Activated CD8-positive, alpha-beta memory T cell treated with anti-CD3 and anti-CD28 coated beads, Interleukin-2, amount 50 U/mL, for 1 hour (primary cell): ENCODE results near the gene MACROD1.

Experiments used
- DNase-seq: peaks from one replicate; pipeline ENCODE4 v3.0.0-alpha.2; 2020; ENCODE audit errors: extremely low read depth

The MACROD1 gene

DNA sequence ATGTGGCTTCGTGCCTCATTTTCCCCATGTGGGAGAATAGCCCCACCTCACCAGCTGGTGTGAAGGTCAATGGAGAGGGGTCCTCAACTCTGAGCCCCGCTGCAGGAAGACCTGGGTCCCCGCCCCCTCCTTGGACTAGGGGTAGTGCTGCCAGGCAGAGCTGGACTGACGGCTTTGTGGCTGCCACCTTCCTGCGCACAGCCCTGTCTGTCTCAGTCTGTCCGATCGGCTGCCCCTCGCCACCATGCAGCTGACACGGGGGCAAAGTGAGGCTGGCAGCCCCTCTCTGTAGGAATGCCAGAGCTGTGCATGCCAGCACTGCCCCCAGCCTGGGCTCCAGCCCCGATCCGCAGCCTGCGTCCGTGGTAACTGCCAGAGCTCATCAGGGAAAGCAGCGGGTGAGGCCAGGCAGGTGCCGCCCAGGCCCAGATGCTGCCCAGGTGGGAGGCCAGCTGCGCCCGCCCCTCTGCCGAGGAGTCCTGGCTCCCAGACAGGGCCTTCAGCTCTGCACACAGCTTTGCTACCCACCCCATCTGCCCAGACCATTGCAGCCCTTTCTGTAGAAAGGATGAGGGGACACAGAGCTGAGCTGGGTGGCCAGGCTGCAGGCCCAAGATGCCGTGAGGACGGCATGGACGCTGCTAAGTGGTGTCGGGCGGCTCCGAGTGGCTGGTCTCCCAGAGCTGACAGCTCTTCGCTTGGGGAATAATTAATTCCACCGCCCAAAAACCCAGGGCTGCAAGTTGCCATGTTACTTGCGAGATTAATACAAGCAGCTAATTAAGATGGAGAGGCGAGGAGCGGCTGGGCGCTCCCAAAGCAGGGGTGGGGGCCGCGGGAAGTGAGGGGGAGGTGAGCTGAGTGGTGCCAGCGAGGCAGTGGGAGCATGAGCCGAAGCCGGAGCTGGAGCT, 149.7 kb downstream of the MACROD1 start:
- DNase-seq, result no peak

DNA sequence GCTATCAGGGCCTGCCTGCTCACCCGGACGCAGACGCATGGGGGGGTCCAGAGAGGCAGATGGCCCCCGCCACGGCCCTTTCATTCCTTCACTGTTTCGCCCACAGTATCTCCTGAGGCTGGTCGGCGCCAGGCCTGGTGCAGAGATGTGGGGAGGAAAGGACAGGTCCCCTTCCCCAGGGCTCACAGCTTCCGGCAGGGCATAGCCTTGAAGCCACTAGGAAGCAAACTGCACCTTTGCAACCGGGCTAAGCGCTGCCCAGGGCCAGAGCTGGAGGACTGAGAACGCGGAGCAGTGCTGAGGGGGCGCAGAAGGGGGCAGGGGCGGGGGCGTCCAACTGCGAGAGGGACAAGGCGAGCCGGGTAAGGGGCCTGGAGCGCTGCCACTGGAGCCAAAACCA, 150.4 kb downstream of the MACROD1 start:
- DNase-seq, result no peak

DNA sequence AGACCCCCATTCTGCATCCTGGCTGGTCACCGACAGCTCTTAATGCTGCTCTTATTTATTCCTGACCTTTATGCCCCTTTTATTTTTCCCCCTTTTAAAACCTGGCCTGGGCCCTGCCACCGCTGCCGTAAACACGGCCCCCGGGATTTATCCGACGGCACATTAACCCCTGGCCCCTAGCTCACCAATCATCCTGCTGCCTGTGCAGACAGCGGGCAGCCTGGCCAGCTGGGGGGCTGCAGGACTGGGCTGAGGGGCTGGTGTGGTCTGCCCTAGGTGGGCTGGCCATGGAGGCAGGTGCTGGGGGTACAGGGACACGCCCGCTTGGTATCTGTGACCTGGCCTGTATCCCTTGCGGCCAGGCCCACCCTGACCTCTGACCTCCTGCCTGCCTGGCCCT, 151.6 kb downstream of the MACROD1 start:
- no peak for DNase-seq

DNA sequence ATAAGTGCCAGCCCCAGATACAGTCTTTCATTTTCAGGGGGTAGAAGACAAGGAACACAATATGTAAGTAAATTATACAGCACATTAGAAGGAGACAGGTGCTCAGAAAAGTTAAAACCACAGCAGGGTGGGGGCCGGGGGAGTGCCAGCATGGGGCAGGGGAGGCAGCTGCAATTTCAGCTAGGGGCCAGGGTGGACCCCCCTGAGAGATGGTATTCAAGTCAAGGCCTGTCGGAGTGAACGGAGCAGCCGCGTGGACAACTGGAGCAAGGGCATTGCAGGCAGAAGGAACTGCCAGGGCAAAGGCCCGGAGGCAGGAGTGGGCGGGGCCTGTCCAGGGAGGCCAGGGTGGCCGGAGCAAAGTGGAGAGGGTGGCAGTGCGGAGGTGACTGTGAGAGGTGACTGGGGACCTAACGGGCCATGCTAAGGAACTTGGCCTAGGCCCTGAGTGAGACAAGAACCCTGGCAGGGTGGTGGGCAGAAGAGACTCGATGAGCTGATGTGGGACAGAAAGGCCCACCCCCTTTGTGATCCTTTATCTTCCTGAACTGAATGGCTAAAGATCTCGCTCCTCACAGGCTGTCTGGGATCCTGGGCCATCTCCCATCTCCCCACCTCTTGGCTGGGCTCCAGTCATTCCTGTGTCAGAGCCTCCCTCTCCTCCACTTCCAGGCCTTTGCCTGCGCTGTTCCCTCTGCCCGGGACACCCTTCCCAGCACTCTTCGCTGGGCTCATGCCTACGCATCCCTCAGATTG, 152.6 kb downstream of the MACROD1 start:
- DNase-seq, result no peak

DNA sequence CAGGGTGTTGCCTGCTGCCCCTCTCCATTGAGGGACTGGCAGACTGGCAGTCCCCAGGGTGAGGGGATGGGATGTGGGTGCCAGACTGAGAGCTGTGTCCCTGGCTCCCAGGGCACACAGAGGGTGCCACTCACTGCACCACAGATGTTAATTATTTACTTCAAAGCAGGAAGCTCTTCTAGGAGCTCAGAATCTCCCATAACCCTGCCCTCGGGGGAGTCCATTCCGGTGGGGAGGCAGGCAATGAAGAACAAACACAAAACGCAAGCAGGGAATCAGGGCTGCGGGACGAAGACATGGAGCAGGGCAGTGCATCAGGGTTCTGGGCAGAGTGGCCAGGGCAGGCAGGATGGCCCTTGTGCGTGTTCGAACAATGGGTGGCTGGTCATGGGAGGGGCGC, 154.5 kb downstream of the MACROD1 start:
- DNase-seq, result no peak

DNA sequence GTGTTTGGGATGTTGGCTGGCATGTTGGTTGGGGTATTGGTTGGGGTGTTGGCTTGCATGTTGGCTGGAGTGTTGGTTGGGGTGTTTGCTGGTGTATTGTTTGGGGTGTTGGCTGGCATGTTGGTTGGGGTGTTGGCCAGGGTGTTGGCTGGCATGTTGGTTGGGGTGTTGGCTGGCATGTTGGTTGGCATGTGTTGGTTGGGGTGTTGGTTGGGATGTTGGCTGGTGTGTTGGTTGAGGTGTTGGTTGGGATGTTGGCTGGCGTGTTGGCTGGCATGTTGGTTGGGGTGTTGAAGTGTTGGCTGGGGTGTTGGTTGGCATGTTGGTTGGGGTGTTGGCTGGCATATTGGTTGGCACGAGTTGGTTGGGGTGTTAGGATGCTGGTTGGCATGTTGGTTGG, 155.1 kb downstream of the MACROD1 start:
- DNase-seq, result no peak

DNA sequence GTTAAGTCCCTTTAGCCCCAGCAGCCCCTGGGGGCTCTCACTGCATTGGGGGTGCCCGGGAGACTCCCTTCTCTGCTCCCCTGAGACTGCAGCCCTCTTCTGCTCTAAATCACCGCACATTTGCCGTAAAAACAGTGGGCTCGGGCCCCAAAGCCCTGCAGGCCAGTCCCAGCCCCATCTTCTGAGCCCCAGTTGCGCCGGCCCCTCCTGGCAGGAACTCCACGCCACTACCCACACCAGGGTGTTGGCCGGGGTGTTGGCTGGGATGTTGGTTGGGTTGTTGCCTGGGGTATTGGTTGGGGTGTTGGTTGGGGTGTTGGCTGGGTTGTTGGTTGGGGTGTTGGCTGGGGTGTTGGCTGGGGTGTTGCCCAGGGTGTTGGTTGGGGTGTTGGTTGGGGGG, 156.2 kb downstream of the MACROD1 start:
- no peak for DNase-seq

DNA sequence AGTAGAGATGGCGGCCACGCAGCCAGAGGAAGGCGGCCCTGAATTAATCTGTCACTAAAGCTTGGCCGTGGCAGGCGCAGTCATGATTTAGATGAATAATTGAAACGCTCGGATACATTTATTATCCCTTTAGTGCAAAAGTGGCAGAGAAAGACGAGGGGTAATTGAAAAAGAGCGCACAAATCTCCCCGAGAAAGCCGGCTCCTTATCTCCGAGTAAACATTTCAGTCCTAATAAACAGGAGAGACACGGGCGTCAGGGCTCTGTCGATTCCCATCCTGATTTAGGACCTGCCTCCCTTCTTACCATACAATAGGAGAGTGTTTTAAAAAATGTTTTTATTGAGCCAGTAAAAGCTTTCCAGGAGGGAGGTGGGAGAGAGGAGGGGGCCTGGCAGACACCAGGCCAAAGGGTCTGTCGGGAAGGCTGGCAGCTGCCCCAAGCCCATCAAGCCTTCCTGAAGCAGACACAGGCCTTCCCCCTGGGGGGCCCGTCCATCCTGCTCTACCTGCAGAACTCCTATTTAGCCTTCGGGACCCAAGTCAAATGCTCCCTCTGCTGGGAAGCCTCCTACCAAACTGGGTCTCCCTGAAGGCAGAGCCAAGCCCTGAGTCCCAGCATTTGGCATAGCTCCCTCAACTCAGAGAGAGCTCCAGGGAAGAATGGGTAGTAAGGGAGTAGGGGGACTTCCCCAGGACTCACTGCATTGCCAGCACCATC, 156.8 kb downstream of the MACROD1 start:
- DNase-seq, result no peak

DNA sequence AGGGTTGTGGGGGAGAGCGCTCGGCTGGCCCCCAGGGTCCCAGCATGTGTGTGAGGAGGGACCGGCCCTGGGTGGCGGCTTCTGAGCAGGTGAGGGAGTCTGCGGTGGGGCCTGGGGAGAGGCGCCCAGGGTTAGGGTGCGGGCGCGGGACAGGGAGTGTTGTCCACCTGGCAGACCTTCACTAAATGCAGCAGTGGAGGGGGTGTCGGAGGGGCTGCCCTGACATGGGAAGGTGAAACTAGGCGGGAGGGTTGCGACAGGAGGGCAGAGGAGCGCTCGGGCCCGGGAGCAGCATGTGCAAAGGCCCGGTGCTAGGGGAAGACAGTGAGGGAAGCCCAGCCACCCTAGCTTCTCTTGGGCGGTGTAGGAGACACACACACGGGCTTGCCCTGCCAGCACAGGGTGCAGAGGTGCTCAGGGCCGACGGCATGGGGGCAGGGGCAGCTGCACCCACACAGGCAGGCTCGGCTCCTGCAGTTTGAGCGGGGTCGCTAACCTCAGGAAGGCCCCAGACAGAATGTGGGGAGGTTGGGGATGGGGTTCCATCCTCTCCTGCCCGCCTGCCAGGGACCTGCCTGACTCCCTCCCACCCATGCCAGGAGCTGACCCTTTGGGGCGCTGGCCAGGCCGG, 157.5 kb downstream of the MACROD1 start:
- no peak for DNase-seq

DNA sequence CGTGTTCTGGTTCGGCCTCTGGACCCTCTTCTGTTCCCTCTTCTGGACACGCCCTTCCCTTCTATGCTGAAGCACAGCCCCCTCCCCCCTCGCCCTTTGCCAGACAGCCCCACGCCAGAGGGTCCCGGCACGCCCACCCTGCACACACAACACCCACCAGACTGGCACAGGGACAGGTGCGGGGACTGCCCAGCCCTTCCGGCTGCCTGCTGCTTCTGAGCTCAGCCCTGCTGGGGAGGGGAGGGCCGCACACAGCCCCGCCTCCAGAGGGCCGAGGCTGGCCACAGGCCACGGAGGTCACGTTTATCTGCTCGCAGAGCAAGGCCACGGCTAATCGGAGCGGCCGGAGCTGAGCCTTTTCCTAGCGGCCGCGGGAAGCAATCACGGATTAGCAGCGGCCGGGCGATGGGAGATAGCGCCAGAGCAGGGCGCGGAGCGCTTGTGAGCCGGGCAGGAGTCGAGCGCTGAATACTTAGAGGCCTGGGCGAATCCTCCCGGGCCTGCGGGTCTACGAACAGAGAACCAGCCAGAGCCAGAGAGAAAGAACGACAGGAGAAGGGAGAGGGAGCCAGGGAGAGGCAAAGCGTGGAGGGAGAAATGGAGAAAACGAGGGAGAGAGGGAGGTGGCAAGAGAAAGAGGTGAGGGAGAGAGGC, 158.2 kb downstream of the MACROD1 start:
- DNase-seq, result no peak

DNA sequence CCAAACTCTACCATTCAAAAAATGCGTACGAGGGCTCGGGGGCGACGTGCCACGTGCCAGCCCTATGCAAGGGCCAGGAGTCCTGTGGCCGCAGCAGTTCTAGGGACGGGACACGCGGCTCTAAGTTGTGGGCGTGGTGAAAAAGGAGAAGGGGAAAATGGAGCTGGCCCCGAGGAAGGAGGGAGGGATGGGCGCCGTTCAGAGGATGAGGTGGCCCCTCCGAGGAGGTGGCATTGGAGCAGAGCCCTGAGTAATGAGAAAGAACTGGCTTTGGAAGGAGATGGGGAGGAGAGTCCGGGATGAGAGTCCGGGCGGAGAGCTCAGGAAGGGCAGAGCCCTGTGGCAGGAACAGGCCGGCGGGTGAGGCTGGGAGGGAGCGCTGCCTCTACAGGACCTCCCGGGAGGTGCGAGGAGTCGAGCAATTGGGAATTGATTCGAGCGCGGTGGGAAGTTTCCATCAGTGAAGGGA, 158.7 kb downstream of the MACROD1 start:
- no peak for DNase-seq

DNA sequence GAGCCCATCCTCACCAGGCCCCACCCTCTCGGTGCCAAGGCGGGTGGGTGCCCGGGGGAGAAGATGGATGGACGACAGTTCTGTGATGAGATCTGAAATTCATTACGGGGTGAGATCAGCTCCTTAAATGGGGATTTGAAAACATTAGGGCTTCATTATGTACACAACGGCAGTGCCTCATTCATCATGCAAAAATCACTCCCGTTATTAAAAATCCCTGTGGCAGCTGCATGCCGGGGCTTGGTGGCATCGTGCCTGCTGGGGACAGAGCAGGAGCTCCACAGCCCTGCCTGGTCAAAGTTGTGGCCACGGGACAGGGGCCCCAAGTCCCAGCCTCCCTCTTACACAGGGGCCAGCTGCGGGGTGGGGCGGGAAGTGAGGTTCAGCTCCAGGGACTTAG, 159.5 kb downstream of the MACROD1 start:
- DNase-seq, result no peak

DNA sequence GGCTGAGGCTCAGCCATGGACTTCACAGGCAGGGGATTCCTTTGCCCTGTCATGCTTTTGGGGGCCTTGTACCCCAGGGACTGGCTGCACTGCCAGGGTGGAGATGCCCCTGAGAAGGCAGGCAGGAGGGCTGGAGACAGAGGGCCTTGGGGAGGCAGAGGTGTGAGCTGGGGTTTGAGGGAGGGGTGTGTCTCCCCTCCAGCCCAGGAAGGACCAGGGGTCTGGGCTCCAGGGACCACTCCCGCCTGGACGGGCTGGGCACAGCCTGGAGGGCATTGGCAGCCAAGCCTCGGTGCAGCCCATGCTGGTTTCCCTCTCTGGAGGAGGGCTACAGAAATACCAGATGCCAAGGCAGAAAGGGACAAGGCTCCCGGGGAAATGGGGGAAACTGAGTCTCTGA, 160.2 kb downstream of the MACROD1 start:
- DNase-seq, result no peak

DNA sequence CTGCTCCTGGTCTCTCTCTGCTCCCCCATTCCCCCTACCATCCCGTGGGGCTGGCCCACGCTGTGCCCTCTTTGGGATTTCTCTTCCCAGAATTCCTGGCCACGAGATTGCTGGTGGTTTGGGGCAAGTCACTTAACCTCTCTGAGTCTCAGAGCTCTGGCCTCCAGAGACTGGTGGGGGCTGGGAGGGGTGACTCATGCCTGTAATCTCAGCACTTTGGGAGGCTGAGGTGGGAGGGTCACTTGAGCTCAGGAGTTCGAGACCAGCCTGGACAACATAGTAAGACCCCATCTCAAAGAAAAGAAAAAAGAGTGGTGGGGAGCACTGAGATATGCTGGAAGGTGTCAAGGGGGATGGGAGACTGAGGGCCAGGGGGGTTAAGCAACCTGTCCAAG, 161.3 kb downstream of the MACROD1 start:
- no peak for DNase-seq

DNA sequence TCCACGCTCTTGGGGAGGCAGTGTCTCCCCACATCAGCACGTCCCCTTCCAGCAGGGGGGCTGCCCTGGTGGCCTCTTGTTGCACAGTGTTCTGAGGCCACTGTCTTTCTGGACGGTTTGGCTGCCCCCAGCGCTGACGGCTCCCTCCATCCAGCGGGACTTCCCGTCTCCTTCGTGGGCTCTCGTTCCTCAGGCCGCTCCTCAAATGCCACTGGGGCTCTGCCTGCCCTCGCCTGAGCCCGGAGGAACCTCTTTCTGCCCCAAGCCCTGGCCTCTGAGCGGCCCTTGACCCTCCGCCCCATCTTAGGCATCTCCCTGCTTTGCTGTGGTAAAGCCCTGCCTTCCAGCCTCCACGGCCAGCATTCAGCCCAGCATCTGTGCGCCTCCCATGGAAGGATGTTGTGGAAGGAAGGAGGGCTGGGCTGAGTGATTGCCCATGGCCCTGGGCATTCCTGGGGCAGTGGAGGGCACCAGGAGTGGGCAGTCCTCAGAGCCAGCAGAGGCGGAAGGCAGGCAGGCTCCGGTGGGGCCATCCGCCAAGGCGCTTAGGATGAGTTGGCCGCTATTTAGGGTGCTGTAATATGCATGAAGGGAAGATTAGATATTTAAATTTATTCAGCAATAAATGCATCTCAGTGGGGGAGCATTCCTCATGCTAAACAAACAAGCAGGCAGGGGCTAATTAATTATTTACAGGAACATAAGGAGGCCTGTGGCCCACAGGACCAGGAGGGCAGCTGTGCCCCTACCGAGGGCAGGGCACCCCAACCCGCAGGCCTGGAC, 161.9 kb downstream of the MACROD1 start:
- DNase-seq, result no peak

DNA sequence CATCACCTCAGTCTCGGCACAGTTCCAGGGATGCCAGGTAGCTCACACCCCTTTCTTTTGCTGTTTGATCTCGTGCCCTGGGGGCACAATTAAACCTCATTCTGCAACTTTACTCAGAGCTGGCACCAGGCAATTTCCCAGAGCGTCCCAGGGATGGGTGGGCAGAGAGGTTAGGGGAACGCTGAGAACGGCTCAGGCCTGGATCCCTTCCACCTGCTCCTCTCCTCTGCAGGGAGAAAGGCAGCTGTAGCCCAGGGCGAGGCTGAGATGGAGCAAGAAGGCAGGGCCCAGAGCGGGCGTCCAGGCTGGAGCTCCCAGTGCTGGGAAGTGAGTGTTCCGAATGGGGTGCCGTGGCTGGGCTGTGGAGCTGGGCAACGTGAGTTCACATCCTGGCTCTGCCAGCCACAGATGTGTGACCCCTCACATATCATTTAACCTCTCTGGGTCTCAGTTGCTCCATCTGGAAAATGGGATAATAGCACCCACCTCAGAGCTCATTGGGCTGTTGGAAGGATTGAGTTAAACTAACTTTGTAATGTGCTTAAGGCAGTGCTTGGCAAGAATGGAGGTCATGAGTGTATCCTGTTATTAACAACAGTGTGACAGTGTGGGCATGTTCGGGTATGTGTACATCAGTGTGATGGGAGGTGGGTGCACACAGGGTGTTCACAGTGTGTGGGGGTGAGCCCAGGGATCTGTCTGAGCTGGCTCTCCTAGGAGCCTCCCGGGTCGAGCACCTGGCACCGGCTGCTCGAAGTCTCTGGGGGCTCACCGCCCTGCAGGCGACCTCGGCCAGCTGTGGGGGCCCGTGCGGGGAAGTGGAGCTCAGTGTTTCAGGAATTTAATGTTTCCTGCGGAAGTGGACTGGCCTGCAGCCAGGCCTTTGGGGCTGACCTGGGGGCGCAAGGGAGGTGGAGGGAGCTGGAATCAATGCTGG, 164.2 kb downstream of the MACROD1 start:
- no peak for DNase-seq

DNA sequence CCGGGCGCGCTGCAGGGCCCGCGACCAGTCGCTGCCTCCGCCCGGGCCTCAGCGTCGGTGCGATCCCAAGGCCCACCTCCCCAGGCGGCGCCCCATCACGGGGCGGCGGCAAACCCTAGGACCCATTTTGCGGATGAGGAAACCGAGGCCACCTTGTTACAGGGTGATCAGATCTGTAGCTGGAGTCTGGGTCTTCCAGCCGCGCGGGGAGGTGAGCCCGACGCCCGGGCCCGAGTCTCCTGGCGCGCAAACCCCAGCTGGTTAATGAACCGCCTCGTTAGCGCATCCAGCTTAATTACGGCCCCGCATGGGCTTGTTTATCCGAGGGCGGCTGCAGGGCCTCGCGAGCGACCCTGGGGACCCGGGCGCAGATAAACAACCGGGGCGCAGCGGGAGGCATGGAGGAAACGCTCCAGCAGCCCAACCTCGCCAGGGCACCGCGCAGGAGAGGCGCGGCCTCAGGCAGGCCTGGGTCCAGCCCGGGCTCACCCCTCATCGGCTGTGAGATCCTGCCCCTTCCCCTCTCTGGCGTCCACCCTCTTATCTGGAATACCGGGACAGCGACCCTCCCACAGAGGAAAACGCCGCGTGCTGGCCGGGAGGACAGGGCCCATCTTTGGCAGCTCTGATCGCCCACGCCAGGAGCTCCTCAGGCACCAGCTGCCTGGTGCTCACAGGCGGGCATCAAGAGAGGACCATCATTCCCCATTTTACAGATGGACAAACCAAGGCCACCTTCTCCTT, 165.0 kb downstream of the MACROD1 start:
- DNase-seq, result no peak

DNA sequence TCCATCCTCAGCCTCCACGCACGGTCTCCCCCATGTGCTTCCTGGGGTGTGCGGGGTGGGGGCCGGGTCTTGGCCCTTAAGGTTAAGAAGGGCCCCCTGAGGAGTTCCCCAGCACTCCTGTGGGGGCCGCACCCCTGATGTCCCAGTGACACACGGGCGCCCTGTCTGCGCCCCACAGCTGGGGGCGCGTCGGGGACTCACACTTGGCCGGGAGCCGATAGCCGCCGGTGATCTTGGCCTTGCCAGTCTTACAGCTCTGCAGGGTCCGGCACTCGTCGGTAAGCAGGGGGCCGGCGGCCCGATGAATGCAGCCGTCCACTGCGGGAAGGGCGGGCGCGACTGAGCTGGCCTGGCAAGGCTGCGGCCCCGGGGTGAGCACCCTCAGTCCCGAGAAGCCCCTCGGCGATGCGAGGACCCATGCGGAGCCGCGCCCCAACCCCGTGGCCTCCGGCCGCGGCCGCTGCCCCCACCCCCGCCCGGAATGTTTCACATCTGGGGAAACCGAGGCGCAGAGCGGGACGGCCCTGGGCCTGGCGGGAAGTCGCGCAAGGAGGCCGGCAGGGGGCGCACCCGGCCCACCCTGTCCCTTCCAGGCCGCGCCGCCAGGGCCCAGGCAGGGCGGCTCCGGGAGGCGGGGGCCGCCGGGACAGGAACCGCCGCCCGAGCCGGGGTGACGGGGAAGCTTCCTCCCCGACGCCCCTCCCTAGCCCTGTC, 165.7 kb downstream of the MACROD1 start:
- DNase-seq, result peak; percentile 16
